Measurements from ENCODE around the gene EIF2S1.
"Not testable (repeated sequence)": the region's sequence is repeated elsewhere in the genome, so short reads cannot be mapped to it uniquely, and the experiment has no call there.

DNA sequence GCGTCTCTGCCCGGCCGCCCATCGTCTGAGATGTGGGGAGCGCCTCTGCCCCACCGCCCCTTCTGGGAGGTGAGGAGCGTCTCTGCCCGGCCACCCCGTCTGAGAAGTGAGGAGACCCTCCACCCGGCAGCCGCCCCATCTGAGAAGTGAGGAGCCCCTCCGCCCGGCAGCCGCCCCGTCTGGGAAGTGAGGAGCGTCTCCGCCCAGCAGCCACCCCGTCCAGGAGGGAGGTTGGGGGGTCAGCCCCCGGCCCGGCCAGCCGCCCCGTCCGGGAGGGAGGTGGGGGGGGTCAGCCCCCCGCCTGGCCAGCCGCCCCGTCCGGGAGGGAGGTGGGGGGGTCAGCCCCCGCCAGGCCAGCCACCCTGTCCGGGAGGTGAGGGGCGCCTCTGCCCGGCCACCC lies 18.9 kb upstream of the EIF2S1 start:
- not testable (repeated sequence) for TF ChIP-seq EZH2 (IDR thresholded peaks at IDR 0.05; ENCODE audit: borderline replicate concordance, insufficient read depth, low read length, poor library complexity, severe bottlenecking); POLR2AphosphoS5 (IDR thresholded peaks at IDR 0.05); RAD21 (conservative IDR thresholded peaks at IDR 0.05); TAF1 (IDR thresholded peaks at IDR 0.05; ENCODE audit: low read depth); EP300 (conservative IDR thresholded peaks at IDR 0.05; ENCODE audit: poor library complexity, severe bottlenecking); MXI1 (conservative IDR thresholded peaks at IDR 0.05; ENCODE audit: poor library complexity, severe bottlenecking); SMC3 (conservative IDR thresholded peaks at IDR 0.05; ENCODE audit: poor library complexity)
- TF ChIP-seq, protein P1, sequence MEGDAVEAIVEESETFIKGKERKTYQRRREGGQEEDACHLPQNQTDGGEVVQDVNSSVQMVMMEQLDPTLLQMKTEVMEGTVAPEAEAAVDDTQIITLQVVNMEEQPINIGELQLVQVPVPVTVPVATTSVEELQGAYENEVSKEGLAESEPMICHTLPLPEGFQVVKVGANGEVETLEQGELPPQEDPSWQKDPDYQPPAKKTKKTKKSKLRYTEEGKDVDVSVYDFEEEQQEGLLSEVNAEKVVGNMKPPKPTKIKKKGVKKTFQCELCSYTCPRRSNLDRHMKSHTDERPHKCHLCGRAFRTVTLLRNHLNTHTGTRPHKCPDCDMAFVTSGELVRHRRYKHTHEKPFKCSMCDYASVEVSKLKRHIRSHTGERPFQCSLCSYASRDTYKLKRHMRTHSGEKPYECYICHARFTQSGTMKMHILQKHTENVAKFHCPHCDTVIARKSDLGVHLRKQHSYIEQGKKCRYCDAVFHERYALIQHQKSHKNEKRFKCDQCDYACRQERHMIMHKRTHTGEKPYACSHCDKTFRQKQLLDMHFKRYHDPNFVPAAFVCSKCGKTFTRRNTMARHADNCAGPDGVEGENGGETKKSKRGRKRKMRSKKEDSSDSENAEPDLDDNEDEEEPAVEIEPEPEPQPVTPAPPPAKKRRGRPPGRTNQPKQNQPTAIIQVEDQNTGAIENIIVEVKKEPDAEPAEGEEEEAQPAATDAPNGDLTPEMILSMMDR (IDR thresholded peaks at IDR 0.05; ENCODE audit: poor library complexity, severe bottlenecking): not testable (repeated sequence)
- TF ChIP-seq, protein P2, sequence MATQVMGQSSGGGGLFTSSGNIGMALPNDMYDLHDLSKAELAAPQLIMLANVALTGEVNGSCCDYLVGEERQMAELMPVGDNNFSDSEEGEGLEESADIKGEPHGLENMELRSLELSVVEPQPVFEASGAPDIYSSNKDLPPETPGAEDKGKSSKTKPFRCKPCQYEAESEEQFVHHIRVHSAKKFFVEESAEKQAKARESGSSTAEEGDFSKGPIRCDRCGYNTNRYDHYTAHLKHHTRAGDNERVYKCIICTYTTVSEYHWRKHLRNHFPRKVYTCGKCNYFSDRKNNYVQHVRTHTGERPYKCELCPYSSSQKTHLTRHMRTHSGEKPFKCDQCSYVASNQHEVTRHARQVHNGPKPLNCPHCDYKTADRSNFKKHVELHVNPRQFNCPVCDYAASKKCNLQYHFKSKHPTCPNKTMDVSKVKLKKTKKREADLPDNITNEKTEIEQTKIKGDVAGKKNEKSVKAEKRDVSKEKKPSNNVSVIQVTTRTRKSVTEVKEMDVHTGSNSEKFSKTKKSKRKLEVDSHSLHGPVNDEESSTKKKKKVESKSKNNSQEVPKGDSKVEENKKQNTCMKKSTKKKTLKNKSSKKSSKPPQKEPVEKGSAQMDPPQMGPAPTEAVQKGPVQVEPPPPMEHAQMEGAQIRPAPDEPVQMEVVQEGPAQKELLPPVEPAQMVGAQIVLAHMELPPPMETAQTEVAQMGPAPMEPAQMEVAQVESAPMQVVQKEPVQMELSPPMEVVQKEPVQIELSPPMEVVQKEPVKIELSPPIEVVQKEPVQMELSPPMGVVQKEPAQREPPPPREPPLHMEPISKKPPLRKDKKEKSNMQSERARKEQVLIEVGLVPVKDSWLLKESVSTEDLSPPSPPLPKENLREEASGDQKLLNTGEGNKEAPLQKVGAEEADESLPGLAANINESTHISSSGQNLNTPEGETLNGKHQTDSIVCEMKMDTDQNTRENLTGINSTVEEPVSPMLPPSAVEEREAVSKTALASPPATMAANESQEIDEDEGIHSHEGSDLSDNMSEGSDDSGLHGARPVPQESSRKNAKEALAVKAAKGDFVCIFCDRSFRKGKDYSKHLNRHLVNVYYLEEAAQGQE (IDR thresholded peaks at IDR 0.05; ENCODE audit: borderline replicate concordance): not testable (repeated sequence)
